ENCODE measurements around the gene ISM2.
"Not testable (repeated sequence)": the region's sequence is repeated elsewhere in the genome, so short reads cannot be mapped to it uniquely, and the experiment has no call there.

ISM2 gene

GRCh38 chr14:77529963-77530362 lies 31.3 kb upstream of the ISM2 start:
- Histone ChIP-seq H2AFZ (ENCODE audit: low read length) (no peak overlapping the region), H4K20me1 (ENCODE audit: insufficient read depth, low read length) (no peaks in the 10 kb centered on the region), H3K4me1 (ENCODE audit: insufficient read depth, low read length, severe bottlenecking) (no peaks in the 10 kb centered on the region), H3K27ac (ENCODE audit: low read depth, low read length, poor library complexity, severe bottlenecking) (no peak overlapping the region), H3K9me2 (ENCODE audit: low read depth, low read length) (no peaks in the 10 kb centered on the region), H3K9ac (ENCODE audit: low read length) (no peak overlapping the region), H3K4me3 (ENCODE audit: low read depth, low read length, poor library complexity, severe bottlenecking) (no peak overlapping the region), H3K9me3 (ENCODE audit: low read length) (no peaks in the 10 kb centered on the region), H3K79me2 (ENCODE audit: insufficient read depth, low read length) (no peaks in the 10 kb centered on the region), H3K27me3 (ENCODE audit: insufficient read depth, low read length) (no peaks in the 10 kb centered on the region), H3F3A (ENCODE audit: insufficient read depth, low read length) (no peaks in the 10 kb centered on the region), H3K36me3 (ENCODE audit: insufficient read depth, low read length) (peaks cover 12% of the 10 kb centered on the region), H3K4me2 (ENCODE audit: low read length) (no peak overlapping the region)
- no peak for TF ChIP-seq EZH2 (IDR thresholded peaks at IDR 0.05; ENCODE audit: borderline replicate concordance, low read length)
- TF ChIP-seq CTCF (IDR thresholded peaks at IDR 0.05; ENCODE audit: low read length): no peak

- TF ChIP-seq EZH2 (IDR thresholded peaks at IDR 0.05; ENCODE audit: borderline replicate concordance, low read length) (no peak), CTCF (IDR thresholded peaks at IDR 0.05; ENCODE audit: low read length) (no peak)
- Histone ChIP-seq H4K20me1 (ENCODE audit: insufficient read depth, low read length) (no peaks in the 10 kb centered on the region), H3K27ac (ENCODE audit: low read depth, low read length, poor library complexity, severe bottlenecking) (no peak overlapping the region), H3K9ac (ENCODE audit: low read length) (no peak overlapping the region), H3K9me3 (ENCODE audit: low read length) (no peaks in the 10 kb centered on the region), H3K4me2 (ENCODE audit: low read length) (no peak overlapping the region), H3F3A (ENCODE audit: insufficient read depth, low read length) (no peaks in the 10 kb centered on the region), H2AFZ (ENCODE audit: low read length) (no peak overlapping the region), H3K4me3 (ENCODE audit: low read depth, low read length, poor library complexity, severe bottlenecking) (no peak overlapping the region), H3K9me2 (ENCODE audit: low read depth, low read length) (no peaks in the 10 kb centered on the region), H3K4me1 (ENCODE audit: insufficient read depth, low read length, severe bottlenecking) (no peaks in the 10 kb centered on the region), H3K27me3 (ENCODE audit: insufficient read depth, low read length) (no peaks in the 10 kb centered on the region), H3K79me2 (ENCODE audit: insufficient read depth, low read length) (no peaks in the 10 kb centered on the region), H3K36me3 (ENCODE audit: insufficient read depth, low read length) (peaks cover 11% of the 10 kb centered on the region)
Measured at GRCh38 chr14:77529213-77529612, 30.6 kb upstream of the ISM2 start.

GRCh38 chr14:77528701-77529100 lies 30.1 kb upstream of the ISM2 start:
- not testable (repeated sequence) for H4K20me1 ChIP-seq (ENCODE audit: insufficient read depth, low read length); H3K4me3 ChIP-seq (ENCODE audit: low read depth, low read length, poor library complexity, severe bottlenecking); H3K9me3 ChIP-seq (ENCODE audit: low read length); H3K27me3 ChIP-seq (ENCODE audit: insufficient read depth, low read length); H3K9ac ChIP-seq (ENCODE audit: low read length); H2AFZ ChIP-seq (ENCODE audit: low read length); H3K27ac ChIP-seq (ENCODE audit: low read depth, low read length, poor library complexity, severe bottlenecking); H3K4me2 ChIP-seq (ENCODE audit: low read length); H3K4me1 ChIP-seq (ENCODE audit: insufficient read depth, low read length, severe bottlenecking); H3K9me2 ChIP-seq (ENCODE audit: low read depth, low read length); H3F3A ChIP-seq (ENCODE audit: insufficient read depth, low read length); H3K79me2 ChIP-seq (ENCODE audit: insufficient read depth, low read length)
- H3K36me3 ChIP-seq (ENCODE audit: insufficient read depth, low read length): peaks cover 11% of the 10 kb centered on the region

- Histone ChIP-seq H3K9ac (ENCODE audit: low read length) (no peak overlapping the region), H3K79me2 (ENCODE audit: insufficient read depth, low read length) (no peaks in the 10 kb centered on the region), H3K4me2 (ENCODE audit: low read length) (no peak overlapping the region), H3K4me1 (ENCODE audit: insufficient read depth, low read length, severe bottlenecking) (no peaks in the 10 kb centered on the region), H3K4me3 (ENCODE audit: low read depth, low read length, poor library complexity, severe bottlenecking) (no peak overlapping the region), H3K36me3 (ENCODE audit: insufficient read depth, low read length) (peaks cover 20% of the 10 kb centered on the region; the same call in 1 of the 2 replicates), H3K27me3 (ENCODE audit: insufficient read depth, low read length) (no peaks in the 10 kb centered on the region), H3K9me3 (ENCODE audit: low read length) (no peaks in the 10 kb centered on the region), H4K20me1 (ENCODE audit: insufficient read depth, low read length) (no peaks in the 10 kb centered on the region), H3K27ac (ENCODE audit: low read depth, low read length, poor library complexity, severe bottlenecking) (no peak overlapping the region), H3K9me2 (ENCODE audit: low read depth, low read length) (no peaks in the 10 kb centered on the region), H2AFZ (ENCODE audit: low read length) (no peak overlapping the region), H3F3A (ENCODE audit: insufficient read depth, low read length) (no peaks in the 10 kb centered on the region)
- TF ChIP-seq CTCF (IDR thresholded peaks at IDR 0.05; ENCODE audit: low read length) (no peak), EZH2 (IDR thresholded peaks at IDR 0.05; ENCODE audit: borderline replicate concordance, low read length) (no peak)
Measured at GRCh38 chr14:77526266-77526665, 27.6 kb upstream of the ISM2 start.

Data from OCI-LY1 (cell line).